OCI-LY7 (cell line): ENCODE data around the gene SNCAIP. TPM values are rescaled to one million over a fixed set of nuclear protein-coding genes. Genes with fewer than 3 reads are reported as not detected.

Experiments
- BruUV-seq: library from RNA; stranded (reverse); fragments of 400-500 nt; replicated peaks from 2 replicates; lab custom pipeline; 2021; lab: Mats Ljungman, UMichigan
- CTCF ChIA-PET: fragments of 300-600 bp; sonication (Branson Sonifier 250); formaldehyde crosslinking; loops from one replicate; lab custom pipeline; 2022; ENCODE audit warnings: antibody characterized with exemption; ENCODE audit not compliant: unreplicated experiment; lab: Charles Lee
- POLR2A ChIA-PET: fragments of 300-600 bp; sonication (Branson Sonifier 250); formaldehyde crosslinking; loops from one replicate; lab custom pipeline; 2022; ENCODE audit warnings: antibody characterized with exemption; lab: Charles Lee
- DNase-seq: peaks from one replicate; pipeline ENCODE4 v3.0.0-alpha.2; 2015; ENCODE audit warnings: low spot score
- H2AFZ ChIP-seq: fragments of 200-600 bp; sonication (generic), shearing (Covaris generic); 2 replicates; pipeline ENCODE4 v1.6.1; 2014; ENCODE audit warnings: mild to moderate bottlenecking, antibody characterized with exemption, low read length, moderate library complexity
- H3K27ac ChIP-seq: fragments of 200-600 bp; sonication (generic); 2 replicates; pipeline ENCODE4 v1.5.1; 2014; ENCODE audit warnings: mixed run types, low read depth, mild to moderate bottlenecking, moderate library complexity, low read length, inconsistent platforms; ENCODE audit not compliant: poor library complexity, severe bottlenecking
- H3K36me3 ChIP-seq: fragments of 200-600 bp; sonication (generic); 2 replicates; pipeline ENCODE4 v1.6.1; 2014; ENCODE audit warnings: mild to moderate bottlenecking, antibody characterized with exemption, low read length, moderate library complexity, mixed read lengths; ENCODE audit not compliant: insufficient read depth
- H3K4me1 ChIP-seq: fragments of 200-600 bp; sonication (generic); 2 replicates; pipeline ENCODE4 v1.5.1; 2014; ENCODE audit warnings: mild to moderate bottlenecking, low read length; ENCODE audit not compliant: insufficient read depth, poor library complexity, severe bottlenecking
- H3K4me2 ChIP-seq: fragments of 200-600 bp; sonication (generic); 2 replicates; pipeline ENCODE4 v1.6.1; 2014; ENCODE audit warnings: mild to moderate bottlenecking, low read length
- H3K4me3 ChIP-seq: fragments of 200-600 bp; sonication (generic); 2 replicates; pipeline ENCODE4 v1.5.1; 2014; ENCODE audit warnings: mild to moderate bottlenecking, low read depth, low read length; ENCODE audit not compliant: poor library complexity, severe bottlenecking
- H3K79me2 ChIP-seq: fragments of 200-600 bp; sonication (generic); 2 replicates; pipeline ENCODE4 v1.6.1; 2016; ENCODE audit warnings: low read depth, mild to moderate bottlenecking, low read length, moderate library complexity, mixed read lengths; ENCODE audit not compliant: insufficient read depth
- H3K9me2 ChIP-seq: fragments of 200-600 bp; sonication (generic); 2 replicates; pipeline ENCODE4 v1.6.1; 2016; ENCODE audit warnings: mild to moderate bottlenecking, low read length, mixed read lengths; ENCODE audit not compliant: insufficient read depth
- H3K9me3 ChIP-seq: fragments of 200-600 bp; sonication (generic); 2 replicates; pipeline ENCODE4 v1.6.1; 2014; ENCODE audit warnings: mild to moderate bottlenecking, mixed run types, low read length, mixed read lengths
- H4K20me1 ChIP-seq: fragments of 200-600 bp; sonication (generic); 2 replicates; pipeline ENCODE4 v1.6.1; 2014; ENCODE audit warnings: mild to moderate bottlenecking, antibody characterized with exemption, low read length, moderate library complexity, mixed read lengths; ENCODE audit not compliant: insufficient read depth
- EZH2phosphoT487 ChIP-seq: fragments of 200-600 bp; sonication (generic); IDR thresholded peaks from 2 replicates; pipeline ENCODE4 v1.6.1; 2018; ENCODE audit warnings: low read depth, borderline replicate concordance, mild to moderate bottlenecking, mixed run types, antibody characterized with exemption, low read length, moderate library complexity, mixed read lengths
- intact Hi-C: fragments of 100-400 bp; cut with micrococcal nuclease; formaldehyde crosslinking; loops from one replicate; pipeline ENCODE4 v1.10.0; 2022; ENCODE audit not compliant: unreplicated experiment
- total RNA-seq, 2 experiments: library from RNA; depleted of rRNA in 1 of 2; stranded (reverse); fragments of >200 nt in 1 of 2; shearing (Covaris generic) in 1 of 2; gene quantifications; 2 replicates each; pipeline ENCODE4 v1.2.3, GENCODE V29; 2014 to 2022
- TF ChIP-seq, protein P1 (sequence below): fragments of 200-600 bp; sonication (generic); conservative IDR thresholded peaks from 2 replicates; pipeline ENCODE4 v1.5.1; 2014; ENCODE audit warnings: mild to moderate bottlenecking, antibody characterized with exemption, low read length, moderate library complexity, mixed read lengths

SNCAIP gene
- total RNA-seq, 2 experiments from 2014 or later, result not detected

- TF ChIP-seq EZH2phosphoT487, result no peak
- TF ChIP-seq, protein P1, sequence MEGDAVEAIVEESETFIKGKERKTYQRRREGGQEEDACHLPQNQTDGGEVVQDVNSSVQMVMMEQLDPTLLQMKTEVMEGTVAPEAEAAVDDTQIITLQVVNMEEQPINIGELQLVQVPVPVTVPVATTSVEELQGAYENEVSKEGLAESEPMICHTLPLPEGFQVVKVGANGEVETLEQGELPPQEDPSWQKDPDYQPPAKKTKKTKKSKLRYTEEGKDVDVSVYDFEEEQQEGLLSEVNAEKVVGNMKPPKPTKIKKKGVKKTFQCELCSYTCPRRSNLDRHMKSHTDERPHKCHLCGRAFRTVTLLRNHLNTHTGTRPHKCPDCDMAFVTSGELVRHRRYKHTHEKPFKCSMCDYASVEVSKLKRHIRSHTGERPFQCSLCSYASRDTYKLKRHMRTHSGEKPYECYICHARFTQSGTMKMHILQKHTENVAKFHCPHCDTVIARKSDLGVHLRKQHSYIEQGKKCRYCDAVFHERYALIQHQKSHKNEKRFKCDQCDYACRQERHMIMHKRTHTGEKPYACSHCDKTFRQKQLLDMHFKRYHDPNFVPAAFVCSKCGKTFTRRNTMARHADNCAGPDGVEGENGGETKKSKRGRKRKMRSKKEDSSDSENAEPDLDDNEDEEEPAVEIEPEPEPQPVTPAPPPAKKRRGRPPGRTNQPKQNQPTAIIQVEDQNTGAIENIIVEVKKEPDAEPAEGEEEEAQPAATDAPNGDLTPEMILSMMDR, result no peak
- ChIA-PET POLR2A (interaction anchor here (0.6 kb wide), 1 partner anchor 392 kb away, joined by 4 read pairs; no protein-coding TSS in a partner anchor), CTCF (no interaction called here)
- Histone ChIP-seq H3K9me2 (no peaks in the 10 kb centered on the region), H4K20me1 (no peaks in the 10 kb centered on the region), H3K9me3 (no peaks in the 10 kb centered on the region), H3K4me1 (no peaks in the 10 kb centered on the region), H3K79me2 (no peaks in the 10 kb centered on the region), H3K36me3 (no peaks in the 10 kb centered on the region), H3K27ac (no peak overlapping the region), H3K4me2 (no peak overlapping the region), H3K4me3 (no peak overlapping the region), H2AFZ (no peak overlapping the region)
- no peak for DNase-seq
- BruUV-seq, result no TSS peak
- intact Hi-C loops, result no loop called here
Observed at GRCh38 chr5:122420537-122421236, 108.7 kb downstream of the SNCAIP start.

- no peaks in the 10 kb centered on the region for H3K9me3 ChIP-seq
- BruUV-seq, result no TSS peak
- intact Hi-C loops, result no loop called here
- DNase-seq, result no peak
- H3K9me2 ChIP-seq, result no peaks in the 10 kb centered on the region
- H3K4me1 ChIP-seq, result no peaks in the 10 kb centered on the region
- H3K4me3 ChIP-seq, result no peak overlapping the region
- no peak overlapping the region for H3K4me2 ChIP-seq
- no peaks in the 10 kb centered on the region for H4K20me1 ChIP-seq
- no peak overlapping the region for H3K27ac ChIP-seq
- no peaks in the 10 kb centered on the region for H3K36me3 ChIP-seq
- H2AFZ ChIP-seq, result no peak overlapping the region
- ChIA-PET CTCF (no interaction called here), POLR2A (no interaction called here)
- TF ChIP-seq, protein P1, result no peak
- no peak for TF ChIP-seq EZH2phosphoT487
- H3K79me2 ChIP-seq, result no peaks in the 10 kb centered on the region
Observed at GRCh38 chr5:122421374-122422079, 109.5 kb downstream of the SNCAIP start.

DNA sequence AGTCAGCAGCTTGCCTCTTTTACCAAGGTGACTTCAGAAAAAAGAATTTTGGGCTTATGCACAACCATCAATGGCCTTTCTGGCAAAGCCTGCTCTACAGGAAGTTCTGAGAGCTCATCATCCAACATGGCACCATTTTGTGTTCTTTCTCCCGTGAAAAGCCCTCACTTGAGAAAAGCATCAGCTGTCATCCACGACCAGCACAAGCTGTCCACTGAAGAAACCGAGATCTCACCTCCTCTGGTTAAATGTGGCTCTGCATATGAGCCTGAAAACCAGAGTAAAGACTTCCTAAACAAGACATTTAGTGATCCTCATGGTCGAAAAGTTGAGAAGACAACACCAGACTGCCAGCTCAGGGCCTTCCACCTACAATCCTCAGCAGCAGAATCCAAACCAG, 111.2 kb downstream of the SNCAIP start:
- H3K9me2 ChIP-seq, result no peaks in the 10 kb centered on the region
- no peak overlapping the region for H2AFZ ChIP-seq
- no peaks in the 10 kb centered on the region for H4K20me1 ChIP-seq
- no TSS peak for BruUV-seq
- intact Hi-C loops, result no loop called here
- no peak overlapping the region for H3K27ac ChIP-seq
- TF ChIP-seq, protein P1, result no peak
- no peak for TF ChIP-seq EZH2phosphoT487
- no peak for DNase-seq
- no peaks in the 10 kb centered on the region for H3K79me2 ChIP-seq
- no peaks in the 10 kb centered on the region for H3K9me3 ChIP-seq
- no peak overlapping the region for H3K4me3 ChIP-seq
- POLR2A ChIA-PET, result no interaction called here
- CTCF ChIA-PET, result no interaction called here
- no peak overlapping the region for H3K4me2 ChIP-seq
- no peaks in the 10 kb centered on the region for H3K36me3 ChIP-seq
- no peaks in the 10 kb centered on the region for H3K4me1 ChIP-seq
